OCI-LY7 (cell line): ENCODE measurements around the gene SEC31A.

ENCODE experiments used
- CTCF ChIP-seq: fragments of 200-600 bp; sonication (generic); conservative IDR thresholded peaks from 2 replicates; pipeline ENCODE4 v1.5.1; 2014; ENCODE audit warnings: mild to moderate bottlenecking, antibody characterized with exemption, low read length, moderate library complexity, mixed read lengths
- EZH2phosphoT487 ChIP-seq: fragments of 200-600 bp; sonication (generic); IDR thresholded peaks from 2 replicates; pipeline ENCODE4 v1.6.1; 2018; ENCODE audit warnings: low read depth, borderline replicate concordance, mild to moderate bottlenecking, mixed run types, antibody characterized with exemption, low read length, moderate library complexity, mixed read lengths

- TF ChIP-seq CTCF (no peak), EZH2phosphoT487 (no peak)
Observed at GRCh38 chr4:82918091-82918490, 27.1 kb upstream of the SEC31A start.
